Occipital lobe (tissue), 2 donors: ENCODE results near the gene GRAMD4. TPM values are rescaled to one million over a fixed set of nuclear protein-coding genes. Genes with fewer than 3 reads are reported as not detected.

Source experiments
- DNase-seq: peaks from one replicate; lab custom pipeline; 2025; lab: John Stamatoyannopoulos, UW
- total RNA-seq: library from RNA; depleted of rRNA; stranded (reverse); fragments of >200 nt; gene quantifications from one replicate; pipeline ENCODE4 v1.2.3, GENCODE V29; 2014

The GRAMD4 gene
- total RNA-seq, 1 donor from 2014 or later, result 55.8 TPM

DNA sequence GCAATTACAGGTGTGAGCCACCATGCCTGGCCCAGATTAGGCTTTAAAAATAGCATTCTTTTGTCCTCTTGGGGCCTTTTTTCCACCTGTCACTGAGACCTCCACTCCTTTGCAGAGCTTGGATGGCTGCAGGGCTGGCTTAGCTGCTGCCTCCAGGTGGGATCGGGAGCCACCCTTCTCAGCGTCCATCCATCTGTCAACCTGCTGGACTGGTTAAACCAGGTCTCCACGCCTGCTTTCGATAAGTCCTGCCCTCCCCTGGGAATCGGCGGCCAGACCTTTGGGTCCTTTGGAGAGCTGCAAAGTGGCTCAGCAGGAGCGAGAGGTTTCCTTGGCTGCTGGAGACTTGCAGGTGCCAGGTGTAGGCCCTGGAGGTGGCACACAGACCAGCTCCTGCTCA is 23.4 kb upstream of the GRAMD4 start:
- DNase-seq, result no peak

DNA sequence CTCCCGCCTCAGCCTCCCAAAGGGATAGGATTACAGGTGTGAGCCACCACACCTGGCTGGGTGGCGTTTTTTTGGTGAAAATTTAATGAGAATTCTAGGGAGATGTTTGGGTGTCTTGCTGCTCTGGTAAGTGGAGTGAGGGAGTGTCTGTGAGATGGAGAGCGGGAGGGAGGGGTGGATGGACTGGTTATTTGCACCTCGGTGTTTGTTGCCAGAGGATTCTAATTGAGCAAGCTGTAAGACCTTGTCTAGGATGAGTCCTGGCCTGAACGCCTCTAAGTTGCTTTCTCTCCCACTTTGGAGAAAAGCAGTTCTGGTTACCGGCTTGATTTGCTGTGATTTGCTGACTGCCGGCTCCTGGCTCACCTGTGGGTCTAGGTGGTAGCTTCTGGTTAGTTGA is 22.0 kb upstream of the GRAMD4 start:
- DNase-seq, result no peak

DNA sequence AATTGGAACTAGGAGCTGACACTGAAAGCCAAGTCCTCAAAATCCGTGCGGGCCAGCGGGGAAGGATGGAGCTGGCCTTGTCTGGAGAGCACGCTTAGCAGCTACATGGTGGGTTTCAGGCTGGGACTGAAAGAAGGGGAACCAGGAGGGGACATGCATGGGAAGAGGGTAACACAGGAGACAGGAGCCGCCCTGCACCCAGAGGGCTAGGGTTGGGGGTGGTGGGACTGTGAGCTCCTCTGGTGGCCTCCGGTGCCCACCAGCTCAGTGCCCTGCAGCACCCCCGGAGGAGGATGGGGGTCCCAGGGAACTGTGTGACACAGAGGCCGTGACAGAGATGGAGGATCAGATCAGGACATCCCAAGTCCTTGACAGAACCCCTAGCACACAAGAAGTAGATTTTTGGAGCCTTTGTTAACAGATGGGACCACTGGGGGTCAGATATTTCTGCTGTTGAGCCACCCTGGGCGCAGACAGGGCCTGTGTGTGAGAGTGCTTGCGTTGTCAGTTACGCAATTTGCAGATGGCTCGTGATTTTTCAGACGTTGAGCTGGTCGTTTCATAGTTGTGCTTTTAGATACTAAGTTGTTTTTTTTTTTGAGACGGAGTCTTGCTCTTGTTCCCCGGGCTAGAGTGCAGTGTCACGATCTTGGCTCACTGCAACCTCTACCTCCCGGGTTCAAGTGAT is 21.3 kb upstream of the GRAMD4 start:
- no peak for DNase-seq

DNA sequence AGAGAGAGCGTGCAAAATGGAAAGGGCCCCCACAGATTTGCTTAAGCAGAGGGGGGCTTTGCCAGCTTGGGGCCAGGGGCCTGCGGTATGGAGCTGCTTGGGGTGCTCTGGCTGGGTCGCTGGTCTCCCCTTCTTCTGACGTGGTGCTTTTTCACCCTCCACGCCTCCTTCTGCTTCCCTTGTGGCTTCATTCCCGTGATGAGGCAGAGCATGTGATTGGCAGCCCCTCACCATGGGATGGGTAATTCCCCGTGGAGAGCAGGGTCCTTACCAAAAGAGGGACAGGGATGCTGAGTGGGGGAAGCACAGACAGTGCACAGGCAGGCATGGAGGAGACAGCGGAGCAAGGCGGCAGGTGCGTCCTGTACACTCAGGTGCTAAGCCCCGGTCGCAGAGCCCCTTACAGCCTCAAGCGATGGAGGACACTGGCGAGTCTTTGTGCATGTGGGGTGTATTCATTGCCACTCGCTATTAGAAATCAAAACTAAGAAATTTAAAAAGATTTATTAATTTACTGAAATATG is 19.9 kb upstream of the GRAMD4 start:
- no peak for DNase-seq

DNA sequence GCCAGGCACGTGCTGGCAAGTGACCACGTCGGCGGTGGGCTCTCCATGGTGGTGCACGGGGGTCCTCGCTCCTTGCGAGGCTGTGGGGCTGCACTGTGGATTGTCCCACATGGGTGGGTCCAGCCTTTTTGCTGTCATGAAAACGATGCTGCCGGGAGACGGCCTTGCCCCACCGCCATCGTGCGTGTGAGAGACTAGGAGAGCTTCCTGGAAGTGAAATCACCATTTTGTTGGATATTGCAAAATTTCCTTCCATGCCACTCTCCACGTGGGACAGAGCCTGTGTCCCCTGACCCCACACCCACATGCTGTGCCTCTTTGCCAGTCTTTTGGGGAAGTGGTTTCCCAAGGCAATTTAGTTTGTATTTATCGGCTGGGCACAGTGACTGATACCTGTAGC is 18.2 kb upstream of the GRAMD4 start:
- DNase-seq, result no peak

DNA sequence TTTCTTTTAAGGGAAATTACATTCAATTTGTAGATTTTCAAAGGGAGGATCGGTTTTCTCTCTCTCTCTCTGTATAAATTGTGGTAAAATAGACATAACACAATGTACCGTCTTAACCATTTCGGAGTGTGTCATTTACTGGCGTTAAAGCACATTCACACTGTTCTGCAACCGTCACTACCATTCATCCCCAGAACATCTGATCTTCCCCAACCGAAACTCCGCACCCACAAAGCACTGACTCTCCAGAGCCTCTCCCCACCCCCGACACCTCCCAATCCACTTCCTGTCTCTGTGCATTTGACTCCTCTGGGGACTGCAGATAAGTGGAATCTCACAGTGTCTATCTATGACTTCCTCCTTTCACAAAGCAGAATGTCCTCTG is 15.9 kb upstream of the GRAMD4 start:
- no peak for DNase-seq

DNA sequence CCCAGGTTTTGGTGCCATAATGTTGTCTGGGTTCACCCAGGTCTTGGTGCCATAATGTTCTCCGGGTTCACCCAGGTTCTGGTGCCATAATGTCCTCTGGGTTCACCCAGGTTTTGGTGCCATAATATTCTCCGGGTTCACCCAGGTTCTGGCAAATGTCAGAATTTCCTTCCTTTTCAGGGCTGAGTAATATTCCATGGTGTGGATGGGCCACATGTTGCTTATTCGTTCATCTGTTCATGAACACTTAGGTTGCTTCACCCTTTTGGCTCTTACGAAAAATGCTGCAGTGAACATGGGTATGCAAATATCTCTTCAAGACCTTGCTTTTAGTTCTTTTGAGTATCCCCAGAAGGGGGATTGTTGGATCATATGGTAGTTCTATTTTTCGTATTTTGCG is 15.1 kb upstream of the GRAMD4 start:
- no peak for DNase-seq

DNA sequence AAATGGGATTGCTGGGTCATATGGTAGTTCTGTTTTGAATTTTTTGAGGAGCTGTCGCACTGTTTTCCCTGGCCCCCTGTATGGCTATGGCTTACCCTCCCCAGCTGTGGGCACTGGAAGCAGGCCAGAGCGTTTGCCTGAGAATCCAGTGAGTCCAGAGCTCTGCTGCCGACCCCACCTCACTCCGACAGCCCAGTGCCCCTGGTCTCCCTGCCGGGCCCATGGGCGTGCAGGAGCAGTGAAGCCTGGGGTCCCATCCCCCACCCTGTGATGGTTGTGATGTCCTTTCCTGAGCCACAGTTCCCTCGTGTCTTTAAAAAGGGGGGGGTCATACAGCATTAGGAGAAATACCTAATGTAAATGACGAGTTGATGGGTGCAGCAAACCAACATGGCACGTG is 13.3 kb upstream of the GRAMD4 start:
- no peak for DNase-seq

DNA sequence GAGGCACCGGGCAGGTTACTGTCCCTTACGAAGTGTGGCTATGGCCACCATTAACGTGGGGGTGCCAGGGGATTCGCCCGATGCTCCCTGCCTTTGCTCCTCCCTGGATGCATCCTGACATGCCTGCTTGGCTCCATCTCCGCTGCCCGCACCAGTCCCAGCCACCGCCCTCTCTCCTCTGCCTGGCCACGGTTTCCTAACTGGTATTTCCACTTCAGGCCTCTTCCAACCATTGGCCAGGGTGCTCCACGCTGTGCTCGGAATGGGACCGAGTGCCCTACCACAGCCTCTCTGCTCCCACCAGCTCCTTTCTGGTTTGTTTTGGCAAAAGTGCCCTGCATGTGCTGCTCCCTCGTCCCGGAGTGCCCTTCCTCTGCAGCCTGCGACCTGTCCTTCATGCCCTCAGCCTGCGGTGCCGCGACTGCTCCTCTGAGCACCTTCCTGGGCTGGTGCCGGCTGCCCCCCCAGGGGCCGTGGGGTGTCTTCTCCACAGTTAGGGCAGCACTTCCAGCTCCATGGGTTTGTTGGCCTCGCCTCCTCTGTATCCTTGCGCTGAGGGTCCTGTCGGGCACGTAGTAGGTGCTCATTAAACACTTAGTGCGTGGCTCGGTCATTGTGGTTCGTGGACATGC is 12.6 kb upstream of the GRAMD4 start:
- DNase-seq, result no peak

DNA sequence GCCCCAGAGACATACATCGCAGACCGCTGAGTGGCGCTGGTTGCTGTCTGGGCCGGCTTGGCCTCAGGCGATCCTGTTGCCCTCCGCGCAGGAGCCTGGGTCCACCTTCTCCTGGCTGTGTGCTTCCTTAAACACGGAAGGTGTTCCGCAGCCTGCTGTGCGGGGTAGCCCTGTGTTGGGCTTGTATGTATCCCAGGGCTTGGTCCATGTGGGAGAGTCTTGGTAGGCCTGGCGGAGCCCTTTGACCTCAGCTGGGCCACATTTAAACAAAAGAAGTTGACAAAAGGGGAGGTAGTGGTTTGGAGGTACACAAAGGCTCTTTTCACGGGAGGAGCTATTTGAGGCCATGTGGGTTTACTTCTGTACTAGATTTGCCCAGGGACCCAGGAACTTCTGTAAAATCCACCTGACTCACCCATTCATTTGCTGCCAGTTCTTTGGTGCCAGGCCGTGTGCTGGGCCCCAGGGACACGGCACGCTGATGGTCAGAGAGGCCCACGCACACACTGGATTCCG is 11.0 kb upstream of the GRAMD4 start:
- DNase-seq, result no peak

DNA sequence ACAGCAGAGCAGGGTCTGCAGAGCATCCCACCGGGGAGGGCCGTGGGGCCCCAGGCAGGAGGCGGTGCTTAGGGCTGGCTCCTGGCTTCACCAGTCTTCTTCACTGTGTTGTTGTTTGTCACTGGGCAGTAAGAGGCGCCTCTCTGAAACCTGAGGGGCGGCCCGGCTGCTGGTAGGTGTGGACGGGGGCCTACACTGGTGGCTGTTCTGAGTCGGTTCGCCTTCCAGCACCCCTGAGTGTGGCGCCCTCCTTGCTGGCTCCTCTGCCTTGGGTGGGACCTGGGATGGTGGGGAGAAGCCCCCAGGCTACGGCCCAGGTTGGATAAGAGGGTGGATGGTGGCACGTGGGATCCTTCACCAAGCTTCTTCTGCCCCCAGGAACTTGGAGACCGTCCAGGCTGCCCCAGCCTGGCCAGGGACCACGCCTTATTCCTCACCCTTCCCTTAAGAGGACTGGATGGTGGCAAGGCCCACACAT is 10.4 kb upstream of the GRAMD4 start:
- no peak for DNase-seq

DNA sequence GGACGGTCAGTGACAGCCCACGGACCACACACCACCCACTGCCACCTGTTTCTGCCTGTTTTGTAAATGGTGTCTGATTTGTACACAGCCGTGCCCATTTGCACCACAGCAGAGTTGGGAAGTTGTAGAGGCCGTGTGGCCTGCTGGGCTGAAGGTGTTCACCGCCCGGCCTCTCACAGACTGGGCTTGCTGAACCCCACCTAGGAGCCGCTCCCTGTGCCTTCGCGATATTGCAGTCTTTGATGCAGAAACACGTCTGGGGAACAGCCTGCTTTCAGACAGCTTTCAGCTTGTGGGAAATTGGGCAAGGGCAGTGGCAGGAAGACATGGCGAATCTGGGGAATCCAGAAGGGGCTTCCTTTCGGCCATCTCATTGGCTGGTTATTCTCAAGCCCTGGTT is 9.8 kb upstream of the GRAMD4 start:
- DNase-seq, result no peak

DNA sequence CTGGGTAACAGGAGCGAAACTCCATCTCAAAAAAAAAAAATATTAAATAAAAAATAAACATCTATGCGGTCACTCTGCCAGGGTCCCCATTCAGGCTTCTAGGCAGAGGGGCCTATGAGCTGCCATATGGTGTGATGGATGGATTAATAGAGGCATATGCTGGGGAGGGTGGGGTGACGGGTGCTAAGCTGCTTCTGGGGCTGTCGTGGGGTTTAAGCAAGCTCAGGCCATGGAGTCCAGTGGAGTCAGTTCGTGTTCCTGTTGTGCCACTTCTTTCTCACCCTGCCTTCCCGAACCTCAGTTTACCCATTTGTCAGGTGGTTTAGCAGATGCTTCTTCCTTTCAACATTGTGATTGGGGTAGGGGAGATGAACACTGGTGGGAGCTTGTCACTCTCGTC is 9.0 kb upstream of the GRAMD4 start:
- no peak for DNase-seq

DNA sequence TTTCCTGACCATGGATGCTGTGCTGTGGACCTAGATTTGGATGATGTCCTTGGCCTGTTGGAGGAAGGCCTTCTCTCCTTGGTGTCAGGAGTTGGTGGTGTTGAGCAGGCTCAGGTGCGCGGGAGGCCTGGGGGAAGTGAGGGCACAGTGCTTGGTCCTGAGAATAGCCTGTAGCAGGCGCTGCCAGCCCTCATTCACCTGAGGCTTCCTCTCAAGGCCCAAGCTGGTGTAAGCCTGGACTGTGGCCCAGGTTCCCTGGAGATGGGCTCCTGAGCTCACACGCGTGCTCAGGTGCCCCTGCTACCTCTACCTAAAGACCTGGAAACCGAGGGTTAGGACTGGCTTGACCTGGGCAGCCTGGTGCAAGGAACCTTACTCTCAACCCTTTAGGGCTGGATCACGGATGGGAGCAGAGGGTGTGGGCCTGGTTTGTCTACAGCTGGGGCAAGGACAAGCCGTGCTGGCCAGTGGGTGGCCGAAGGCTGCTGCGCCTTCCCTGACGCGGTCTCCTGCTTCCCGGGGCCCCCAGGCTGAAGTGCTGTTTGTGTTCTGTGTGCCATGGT is 7.8 kb upstream of the GRAMD4 start:
- DNase-seq, result no peak

DNA sequence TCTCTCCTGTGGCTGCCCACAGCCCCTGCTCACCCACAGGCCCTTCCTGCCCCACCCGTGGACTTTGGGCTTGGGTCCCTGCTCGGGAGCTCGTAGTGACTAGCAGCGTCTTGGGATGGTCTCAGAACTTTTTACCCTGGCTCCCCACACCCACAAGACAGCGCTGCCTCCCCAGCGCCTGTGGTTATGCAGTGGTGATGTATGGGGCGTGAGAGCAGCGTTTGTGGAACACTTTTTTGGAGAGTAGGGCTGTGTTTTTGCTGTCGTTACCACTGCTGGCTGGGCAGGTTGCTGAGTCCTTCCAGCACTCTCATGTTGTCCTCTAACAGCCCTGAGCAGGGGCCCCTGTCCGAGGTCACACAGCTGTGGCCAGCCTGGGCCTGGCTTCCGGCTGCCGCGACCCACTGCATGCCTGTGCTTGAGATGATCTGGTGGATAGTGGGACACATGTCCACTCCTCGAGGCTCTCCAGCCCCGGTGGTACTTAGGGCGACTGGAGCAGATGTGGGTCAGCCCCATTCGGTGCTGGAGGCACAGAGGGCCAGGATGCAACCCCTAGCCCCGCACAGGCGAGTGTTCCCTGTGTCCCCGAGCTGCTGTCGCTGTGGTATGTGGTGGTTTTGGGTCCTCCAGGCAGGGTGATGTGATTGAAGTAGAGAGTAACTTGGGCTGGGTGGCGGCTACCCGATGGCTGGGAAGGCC is 7.1 kb upstream of the GRAMD4 start:
- no peak for DNase-seq

DNA sequence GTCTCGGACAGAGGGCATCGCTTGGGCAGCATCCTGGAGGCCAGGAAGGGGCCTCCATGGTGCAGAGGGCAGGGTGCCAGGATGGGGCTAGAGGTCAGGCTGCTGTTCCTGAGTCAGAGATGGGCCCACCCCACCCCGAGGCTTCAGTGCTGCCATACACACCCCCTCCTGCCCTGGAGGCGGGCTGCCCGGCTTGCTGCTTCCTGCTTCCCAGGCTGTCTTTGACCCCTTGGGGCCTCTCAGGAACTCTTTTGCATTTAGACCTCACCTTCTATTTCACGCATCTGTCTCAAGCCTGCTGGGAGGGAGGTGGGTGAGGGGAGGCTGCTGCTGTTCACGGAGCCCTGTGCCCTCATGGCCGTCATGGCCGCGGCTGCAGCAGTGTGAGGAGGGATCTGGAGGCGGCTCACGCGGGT is 6.6 kb upstream of the GRAMD4 start:
- DNase-seq, result no peak

DNA sequence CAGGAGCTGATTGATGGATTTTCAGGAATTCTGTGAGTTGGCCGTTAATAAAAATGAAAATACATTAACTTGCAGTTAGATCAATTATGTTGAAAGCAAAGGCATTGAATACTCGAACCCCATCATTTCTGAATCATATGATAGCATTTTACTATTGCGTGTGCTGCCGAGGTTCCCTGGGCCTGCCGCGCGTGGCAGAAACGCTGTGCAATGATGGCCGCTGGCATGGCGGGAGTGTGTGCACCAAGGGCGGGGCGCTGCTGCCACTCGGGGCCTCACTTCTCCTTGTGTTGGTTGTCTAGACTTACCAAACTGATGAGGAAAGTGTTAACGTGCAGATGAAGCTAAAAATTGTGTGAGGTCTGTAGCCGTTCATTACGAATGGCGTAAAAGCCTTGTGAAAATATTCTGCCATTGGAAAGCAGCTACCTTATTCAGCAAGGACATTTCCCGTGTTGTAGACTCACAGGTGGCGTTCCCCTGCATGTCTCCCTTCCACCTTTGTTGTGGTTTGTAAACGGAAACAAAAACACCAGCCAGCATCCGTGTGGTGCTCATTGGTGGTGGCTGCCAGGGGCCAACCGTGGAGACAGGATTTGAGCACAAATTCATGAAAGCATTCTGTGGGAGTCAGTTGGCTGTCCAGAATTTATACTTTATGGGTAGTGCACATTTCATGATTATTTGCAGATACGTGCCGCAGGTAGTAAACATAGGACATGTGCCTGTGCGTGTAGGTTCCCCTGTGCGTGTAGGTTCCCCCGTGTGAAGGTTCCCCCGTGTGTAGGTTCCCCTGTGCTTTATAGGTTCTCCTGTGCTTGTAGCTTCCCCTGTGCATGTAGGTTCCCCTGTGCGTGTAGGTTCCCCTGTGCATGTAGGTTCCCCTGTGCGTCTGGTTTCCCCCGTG is 5.9 kb upstream of the GRAMD4 start:
- no peak for DNase-seq

DNA sequence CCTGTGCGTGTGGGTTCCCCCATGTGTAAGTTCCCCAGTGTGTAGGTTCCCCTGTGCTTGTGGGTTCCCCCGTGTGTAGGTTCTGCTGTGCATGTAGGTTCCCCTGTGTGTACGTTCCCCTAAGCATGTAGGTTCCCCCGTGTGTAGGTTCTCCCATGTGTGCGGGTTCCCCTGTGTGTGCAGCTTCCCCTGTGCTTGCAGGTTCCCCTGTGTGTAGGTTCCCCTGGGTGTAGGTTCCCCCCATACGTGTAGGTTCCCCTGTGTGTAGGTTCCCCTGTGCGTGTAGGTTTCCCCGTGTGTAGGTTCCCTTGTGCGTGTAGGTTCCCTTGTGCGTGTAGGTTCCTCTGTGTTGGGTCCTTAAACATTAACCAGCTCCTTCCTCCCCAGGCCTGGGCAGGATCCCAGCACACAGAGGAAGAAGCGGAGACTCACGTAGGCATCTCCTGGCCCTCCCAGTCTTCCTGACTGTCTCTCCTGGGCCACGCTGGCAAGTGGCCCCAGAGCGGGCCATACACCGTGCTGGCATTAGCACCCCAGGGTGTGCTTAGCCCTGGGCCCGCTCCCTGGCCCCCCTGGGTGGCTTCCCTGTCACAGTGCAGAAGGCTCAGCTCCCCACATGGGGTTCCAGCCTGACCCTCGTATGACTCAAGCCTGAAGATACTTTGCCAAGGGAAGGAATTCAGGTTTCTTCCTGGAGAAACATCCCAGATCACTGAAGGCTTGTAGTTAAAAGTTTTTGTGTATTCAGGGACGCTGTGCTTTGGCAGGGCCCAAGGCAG is 2.8 kb upstream of the GRAMD4 start:
- no peak for DNase-seq

DNA sequence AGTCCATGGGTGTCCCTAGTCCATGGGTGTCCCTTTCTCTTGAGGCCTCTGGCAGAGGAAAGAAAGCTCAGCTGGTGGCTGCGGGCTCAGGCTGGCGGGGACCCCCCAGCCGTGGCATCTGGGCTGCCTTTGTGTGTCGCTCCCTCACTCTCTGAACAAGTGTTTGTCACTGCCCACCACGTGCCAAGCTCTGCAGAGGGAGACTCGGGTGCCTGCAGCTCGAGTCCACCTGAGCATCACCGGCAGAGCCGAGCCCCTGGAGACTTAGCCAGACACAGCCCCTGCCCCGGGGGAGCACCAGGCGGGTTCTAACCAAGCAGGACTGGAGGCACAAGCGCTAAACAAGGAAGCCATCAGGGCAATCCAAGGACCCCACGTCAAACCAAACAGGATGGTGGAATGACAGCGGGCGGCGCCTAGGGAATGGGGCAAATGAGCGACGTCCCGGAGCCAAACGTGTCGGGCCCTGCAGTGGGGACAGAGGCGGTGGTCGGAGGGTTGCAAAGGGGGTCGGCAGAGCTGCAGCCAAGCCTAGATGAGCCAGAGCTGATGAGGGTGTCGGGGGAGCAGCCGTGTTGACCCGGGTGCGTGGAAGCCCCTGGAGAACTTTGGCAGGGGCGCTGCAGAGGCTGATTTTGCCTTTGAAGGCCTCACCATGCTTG is 2.1 kb upstream of the GRAMD4 start:
- no peak for DNase-seq

DNA sequence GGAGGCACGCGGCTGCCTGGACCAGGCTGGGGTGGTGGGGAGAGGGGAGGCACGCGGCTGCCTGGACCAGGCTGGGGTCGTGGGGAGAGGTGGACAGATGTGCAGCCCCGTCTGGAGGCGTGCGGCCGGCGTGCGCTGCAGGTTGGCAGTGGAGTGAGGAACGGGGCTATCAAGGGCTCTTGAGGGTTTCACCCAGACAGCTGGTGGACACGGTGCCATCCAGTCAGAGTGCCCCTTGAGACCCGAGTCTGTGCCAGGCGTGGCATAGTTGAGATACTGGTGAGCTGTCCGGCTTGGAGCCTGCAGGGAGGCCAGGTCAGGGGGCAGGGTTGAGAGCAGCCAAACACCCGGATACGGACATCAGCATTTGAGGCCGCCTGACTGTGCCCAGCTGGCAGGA is 1.5 kb upstream of the GRAMD4 start:
- no peak for DNase-seq
